GM08714 (cell line): ENCODE data around the gene HJURP.

ENCODE experiments used
- H3K4me3 ChIP-seq: fragments of 200-500 bp; sonication (Bioruptor generic); 2 replicates; pipeline ENCODE4 v1.5.1; 2014; ENCODE audit warnings: mild to moderate bottlenecking, low read length, inconsistent platforms
- ZNF274 ChIP-seq: IDR thresholded peaks from 2 replicates; pipeline ENCODE4 v1.6.1; 2012; ENCODE audit warnings: mild to moderate bottlenecking, low read depth, low read length

The HJURP gene

DNA sequence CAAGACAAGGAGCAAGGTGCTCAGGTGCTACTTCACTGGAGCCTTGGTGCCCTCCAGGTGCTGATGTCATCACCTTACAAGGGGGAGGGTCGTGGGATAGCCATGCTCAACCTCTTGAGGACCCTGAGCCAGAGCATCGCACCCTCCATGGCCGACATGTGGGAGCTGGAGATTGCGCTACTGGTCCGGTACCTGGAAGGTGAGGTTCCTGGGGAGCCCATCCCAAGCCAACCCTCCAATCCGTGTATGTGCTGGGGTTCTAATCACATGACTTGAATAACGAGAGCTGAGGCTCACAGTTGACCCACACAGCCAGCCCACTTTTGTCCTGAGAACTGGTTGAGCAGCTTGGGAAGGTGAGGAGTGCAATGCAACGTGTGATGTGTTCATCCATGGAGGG lies 50.3 kb downstream of the HJURP start:
- no peak overlapping the region for H3K4me3 ChIP-seq
- TF ChIP-seq ZNF274, result no peak

DNA sequence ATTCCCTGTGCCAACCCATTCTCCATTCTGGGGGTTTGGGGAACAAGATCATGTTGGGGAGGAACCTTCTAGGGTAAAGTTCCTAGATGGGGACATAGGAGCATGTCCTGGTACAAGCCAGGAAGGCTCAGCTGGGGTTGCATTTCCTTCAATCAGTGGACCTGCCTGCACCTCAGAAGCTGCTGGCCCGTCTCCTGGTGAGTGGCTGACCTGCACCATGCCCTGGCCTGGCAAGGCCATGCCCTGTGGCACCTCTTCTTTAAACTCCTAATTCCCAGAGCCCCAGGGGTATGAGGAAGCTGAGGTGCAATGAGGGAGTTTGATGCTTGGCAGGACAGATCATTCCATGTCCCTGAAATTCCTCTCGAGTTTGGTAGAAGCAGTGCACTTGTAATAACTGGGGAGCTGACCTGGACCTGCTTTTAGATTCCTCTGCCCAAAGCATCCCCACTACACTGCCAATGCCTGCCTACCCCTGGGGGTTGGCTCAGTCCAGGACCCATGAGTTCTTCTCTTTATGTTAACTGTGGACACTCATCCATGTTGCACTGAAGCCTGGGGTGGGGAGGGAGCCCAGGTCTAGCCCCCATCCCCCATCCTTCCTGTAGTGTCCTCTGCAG lies 50.9 kb downstream of the HJURP start:
- no peak for TF ChIP-seq ZNF274
- H3K4me3 ChIP-seq, result no peak overlapping the region

DNA sequence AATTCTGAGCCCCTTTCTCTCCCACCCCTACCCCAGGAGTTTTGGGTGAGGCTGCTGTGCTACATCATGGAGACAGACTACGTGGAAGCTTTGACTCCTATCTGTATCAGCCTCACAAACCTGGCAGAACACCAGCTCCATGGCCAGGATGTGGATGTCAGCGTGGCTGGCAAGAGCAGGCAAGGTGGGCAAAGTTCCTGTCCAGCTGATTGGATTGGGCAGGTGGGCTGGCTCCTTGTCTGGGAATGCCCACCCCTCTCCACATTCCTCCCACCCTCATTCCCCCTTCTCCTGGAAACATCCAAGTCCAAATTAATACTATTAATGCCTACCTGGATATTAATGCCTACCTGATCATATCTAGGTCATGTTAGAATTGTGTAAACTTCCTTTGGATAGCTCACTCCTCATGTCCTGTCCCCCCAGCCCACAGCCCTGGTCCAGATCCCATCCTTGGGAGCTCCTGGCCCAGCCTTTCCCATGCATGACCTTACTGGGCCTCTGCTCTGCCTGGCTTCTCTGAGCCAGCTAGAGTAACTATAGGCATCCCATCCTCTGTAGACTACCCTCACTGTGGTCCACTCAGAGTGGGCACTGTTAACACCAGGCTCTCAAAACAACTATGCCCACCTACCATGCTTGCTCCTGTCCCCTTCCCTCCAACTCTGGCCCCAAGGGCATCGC lies 52.1 kb downstream of the HJURP start:
- no peak overlapping the region for H3K4me3 ChIP-seq
- TF ChIP-seq ZNF274, result no peak

- no peak for TF ChIP-seq ZNF274
- no peak overlapping the region for H3K4me3 ChIP-seq
Observed at GRCh38 chr2:233801357-233802131, 52.8 kb downstream of the HJURP start.

DNA sequence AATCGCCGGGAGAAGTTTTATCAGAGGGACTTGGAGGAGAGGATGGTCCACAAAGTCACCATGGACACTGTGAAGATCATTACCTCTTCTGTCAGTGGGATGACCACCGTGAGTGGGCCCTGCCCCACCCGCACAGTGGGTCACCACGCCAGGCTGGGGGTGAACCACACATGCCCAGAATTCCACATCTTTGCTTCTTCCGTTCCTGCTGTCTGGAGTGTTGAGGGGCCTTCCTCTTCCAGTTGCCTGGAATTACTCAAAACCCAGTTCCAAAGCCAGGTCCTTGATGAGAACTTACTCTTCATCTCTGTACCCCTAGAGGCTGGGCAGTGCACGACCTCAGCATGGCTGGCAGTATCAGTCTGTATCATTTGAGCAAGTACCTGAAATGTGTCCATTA lies 54.1 kb downstream of the HJURP start:
- no peak for TF ChIP-seq ZNF274

GRCh38 chr2:233799716-233800115 lies 54.6 kb downstream of the HJURP start:
- H3K4me3 ChIP-seq, result no peak overlapping the region
- no peak for TF ChIP-seq ZNF274

More for the DNA sequence above, 54.1 kb downstream of the HJURP start:
- H3K4me3 ChIP-seq, result no peak overlapping the region

GRCh38 chr2:233799087-233799665 lies 55.2 kb downstream of the HJURP start:
- H3K4me3 ChIP-seq, result no peak overlapping the region
- no peak for TF ChIP-seq ZNF274

GRCh38 chr2:233798335-233799086 lies 55.8 kb downstream of the HJURP start:
- no peak for TF ChIP-seq ZNF274

DNA sequence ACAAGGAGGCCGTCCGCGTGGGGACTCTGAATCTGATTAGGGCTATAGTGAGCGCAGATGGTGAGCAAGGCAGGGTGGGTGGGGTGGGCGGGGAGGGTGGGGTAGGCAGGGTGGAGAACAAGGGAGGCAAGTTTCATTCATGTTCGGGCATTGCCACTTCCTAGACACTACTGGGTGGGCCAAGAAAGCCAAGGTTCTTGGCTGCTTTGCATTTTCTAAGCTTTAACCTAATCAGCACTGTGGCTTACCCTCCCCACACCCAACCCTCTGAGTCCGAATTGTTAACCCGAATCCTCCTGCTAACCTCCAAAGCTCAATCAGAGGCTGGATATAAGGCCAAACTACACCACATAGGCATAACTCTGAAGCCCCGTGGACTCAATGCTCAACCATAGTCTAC lies 58.1 kb downstream of the HJURP start:
- TF ChIP-seq ZNF274, result no peak
- no peak overlapping the region for H3K4me3 ChIP-seq

More at GRCh38 chr2:233798335-233799086, 55.8 kb downstream of the HJURP start:
- H3K4me3 ChIP-seq, result no peak overlapping the region

DNA sequence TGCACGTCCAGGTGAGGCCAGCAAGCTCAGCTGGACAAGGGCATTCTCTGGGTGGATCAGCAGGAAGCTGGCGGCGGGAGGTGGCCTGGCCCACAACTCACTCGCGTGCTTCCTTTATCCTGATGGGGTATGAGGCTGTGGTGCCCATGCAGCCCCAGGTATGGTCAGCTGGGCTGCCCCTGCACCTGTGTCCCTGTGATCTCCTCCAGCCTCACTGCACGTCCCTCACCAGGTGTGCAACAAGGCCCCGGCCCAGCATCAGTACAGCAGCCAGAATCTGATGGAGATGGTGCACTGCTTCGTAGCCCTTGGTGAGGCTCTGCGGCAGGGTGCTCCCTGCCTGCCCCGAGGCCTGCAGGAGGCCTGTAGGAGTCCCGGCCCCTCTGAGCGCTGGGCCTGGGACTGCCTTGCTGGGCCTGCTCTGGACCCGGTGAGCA lies 58.6 kb downstream of the HJURP start:
- TF ChIP-seq ZNF274, result no peak
- H3K4me3 ChIP-seq, result no peak overlapping the region

DNA sequence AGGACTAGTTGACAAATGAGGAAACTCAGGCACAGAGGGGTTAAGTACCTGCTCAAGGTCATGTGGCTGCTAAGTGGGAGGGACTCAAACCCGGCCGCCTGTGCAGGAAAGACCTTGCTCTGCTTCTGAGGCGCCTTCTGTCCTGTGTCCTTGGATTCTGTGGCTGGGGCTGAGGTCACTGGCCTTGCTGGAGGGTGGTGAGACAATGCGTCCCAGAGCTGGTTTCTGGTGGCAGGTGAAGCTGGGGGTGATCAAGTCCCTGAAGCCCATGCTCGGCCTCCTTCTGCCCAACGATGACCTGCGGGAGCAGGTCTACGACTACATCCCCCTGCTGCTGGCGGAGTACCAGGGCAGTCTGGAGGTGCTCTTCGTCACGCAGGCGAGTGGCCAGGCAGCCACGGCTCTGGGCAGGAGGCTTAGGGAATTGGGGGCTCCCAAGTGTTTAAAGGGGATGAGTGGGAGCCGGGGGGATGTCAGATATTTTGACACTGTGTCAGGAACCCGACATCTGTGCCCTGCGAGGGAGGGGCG lies 60.1 kb downstream of the HJURP start:
- no peak for TF ChIP-seq ZNF274
- H3K4me3 ChIP-seq, result no peak overlapping the region

DNA sequence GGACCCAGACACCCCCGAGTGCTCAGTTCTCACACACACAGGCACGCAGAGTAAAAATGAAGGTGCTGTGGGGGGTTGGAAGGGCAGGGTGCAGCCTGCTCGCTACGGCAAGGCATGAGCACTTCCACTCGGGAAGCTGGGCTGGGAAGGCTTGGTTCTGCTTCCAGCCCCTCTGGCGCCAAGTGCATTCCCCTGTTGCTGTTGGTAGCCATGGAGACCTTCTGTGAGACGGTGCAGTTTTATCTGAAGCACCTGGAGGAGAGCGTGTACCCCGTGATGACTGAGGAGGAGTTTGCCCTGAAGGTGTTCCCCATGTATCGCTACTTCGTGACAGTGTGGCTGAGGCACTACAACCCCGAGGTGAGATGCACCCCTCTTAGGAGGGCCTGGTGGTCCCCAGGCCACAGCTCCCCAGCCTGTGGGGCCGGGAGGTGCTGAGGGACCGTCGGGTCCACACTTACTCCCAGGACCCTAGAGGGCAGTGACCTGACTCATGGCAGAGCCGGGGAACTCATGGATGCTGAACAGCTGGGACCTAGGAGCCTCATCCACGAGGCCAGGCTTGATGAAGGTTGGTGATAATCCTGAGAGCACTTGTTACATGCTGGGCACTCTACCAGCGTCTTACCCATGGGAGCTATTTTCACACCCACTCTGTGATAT lies 60.7 kb downstream of the HJURP start:
- H3K4me3 ChIP-seq, result no peak overlapping the region
- no peak for TF ChIP-seq ZNF274

- TF ChIP-seq ZNF274, result no peak
- no peak overlapping the region for H3K4me3 ChIP-seq
Observed at GRCh38 chr2:233792720-233793119, 61.6 kb downstream of the HJURP start.
